ENCODE data around the gene RIMBP3C. TPM values are rescaled to one million over a fixed set of nuclear protein-coding genes. Genes with fewer than 3 reads are reported as not detected.
"Not testable (repeated sequence)": the region's sequence is repeated elsewhere in the genome, so short reads cannot be mapped to it uniquely, and the experiment has no call there.

Gene RIMBP3C
- total RNA-seq, 1 donor from 2014 or later, result 1.4 TPM

DNA sequence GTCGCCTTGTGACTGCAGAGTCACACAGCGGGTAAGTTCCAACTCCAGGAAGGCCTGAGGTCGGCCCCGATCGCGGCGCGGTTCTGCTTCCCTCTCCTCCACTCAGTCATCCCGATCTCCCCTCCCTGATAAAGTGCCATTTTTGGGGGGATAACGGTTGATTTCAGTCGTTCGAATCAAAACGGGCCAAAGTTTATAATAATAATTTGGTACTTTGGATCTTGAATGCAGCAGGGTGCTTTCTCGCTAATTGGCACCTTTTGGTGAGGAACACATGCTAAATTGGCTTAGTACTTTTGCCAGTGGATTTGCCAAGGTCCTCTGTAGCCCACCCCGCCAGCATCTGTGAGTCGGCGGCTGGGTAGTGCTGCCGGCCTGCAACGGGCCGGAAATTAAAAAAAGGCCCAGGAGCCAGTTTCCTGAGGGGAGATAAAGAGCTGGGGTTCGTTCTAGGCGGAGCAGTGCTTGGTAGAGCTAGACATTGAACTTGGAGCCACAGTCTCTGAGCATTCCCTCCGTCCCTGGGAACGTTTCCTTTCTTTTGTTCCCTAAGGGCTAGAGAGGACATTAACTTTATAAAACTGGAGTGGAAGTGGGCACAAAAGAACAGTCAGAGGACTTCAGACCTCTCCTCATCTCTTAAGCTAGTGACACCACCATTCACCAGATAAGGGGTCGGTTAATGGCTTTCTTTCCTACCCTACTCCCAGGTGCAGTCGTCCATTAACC, 17.2 kb upstream of the RIMBP3C start:
- Mint-ChIP-seq H3K27me3 (ENCODE audit: low read depth) (no peaks in the 10 kb centered on the region), H3K36me3 (ENCODE audit: low read depth) (no peaks in the 10 kb centered on the region), H3K4me1 (peaks cover 40% of the 10 kb centered on the region), H3K4me3 (peak overlapping the region; percentile 95), H3K27ac (ENCODE audit: unreplicated experiment) (peak overlapping the region; percentile 98), H3K9me3 (no peaks in the 10 kb centered on the region)
- TF ChIP-seq, protein P1, sequence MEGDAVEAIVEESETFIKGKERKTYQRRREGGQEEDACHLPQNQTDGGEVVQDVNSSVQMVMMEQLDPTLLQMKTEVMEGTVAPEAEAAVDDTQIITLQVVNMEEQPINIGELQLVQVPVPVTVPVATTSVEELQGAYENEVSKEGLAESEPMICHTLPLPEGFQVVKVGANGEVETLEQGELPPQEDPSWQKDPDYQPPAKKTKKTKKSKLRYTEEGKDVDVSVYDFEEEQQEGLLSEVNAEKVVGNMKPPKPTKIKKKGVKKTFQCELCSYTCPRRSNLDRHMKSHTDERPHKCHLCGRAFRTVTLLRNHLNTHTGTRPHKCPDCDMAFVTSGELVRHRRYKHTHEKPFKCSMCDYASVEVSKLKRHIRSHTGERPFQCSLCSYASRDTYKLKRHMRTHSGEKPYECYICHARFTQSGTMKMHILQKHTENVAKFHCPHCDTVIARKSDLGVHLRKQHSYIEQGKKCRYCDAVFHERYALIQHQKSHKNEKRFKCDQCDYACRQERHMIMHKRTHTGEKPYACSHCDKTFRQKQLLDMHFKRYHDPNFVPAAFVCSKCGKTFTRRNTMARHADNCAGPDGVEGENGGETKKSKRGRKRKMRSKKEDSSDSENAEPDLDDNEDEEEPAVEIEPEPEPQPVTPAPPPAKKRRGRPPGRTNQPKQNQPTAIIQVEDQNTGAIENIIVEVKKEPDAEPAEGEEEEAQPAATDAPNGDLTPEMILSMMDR (conservative IDR thresholded peaks at IDR 0.05), result no peak
- DNase-seq (ENCODE audit: low read depth, low spot score), result peak; percentile 25

DNA sequence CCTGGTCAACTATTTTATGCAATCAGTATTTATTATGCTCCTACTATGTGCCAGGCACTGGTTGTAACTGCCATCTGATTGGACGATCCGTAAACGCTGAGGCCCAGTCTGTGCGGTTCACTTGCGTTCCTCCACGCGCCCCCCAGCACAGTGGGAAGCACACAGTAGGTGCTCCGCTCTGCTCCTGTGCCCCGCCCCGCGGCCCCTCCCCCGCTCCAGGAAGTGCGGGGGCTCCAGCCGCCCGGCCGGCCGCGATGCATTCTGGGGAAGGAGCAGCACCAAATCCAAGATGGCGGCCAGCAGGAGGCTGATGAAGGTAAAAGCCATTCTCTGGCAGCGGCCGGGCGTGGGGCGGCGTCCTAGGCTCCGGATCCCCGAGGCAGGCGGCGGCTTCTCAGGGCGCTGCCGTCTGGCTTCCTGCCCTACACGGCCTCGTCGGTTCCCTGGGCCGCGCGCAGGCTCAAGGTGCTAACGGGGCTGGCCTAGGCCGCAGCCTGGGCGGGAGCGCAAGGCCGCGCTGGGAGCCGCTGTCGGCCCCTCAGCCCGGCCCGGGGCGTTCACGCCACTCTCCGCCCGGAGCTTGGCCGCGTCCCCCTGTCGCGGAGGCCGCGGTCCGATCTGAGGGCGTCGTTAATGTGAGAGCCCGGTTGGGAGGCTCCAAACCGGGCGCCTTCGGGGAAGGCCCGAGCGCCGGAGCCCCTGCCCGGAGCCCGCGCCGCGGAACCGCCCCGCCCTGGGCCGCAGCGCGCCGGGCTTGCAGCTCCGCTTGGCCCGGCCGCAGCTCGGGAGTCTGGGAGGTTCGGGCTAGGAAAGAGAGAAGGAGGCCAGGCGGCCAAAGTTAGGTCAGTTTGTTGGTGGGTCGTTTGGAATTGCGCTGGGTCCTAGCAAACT, 16.4 kb upstream of the RIMBP3C start, which contains the start of gene UBE2L3:
Gene UBE2L3, plus strand, starts transcription at position 259 of the 891 bp plus-strand sequence. Its CDS starts 31 bp downstream, at position 290.
- TF ChIP-seq, protein P1 (conservative IDR thresholded peaks at IDR 0.05), result no peak
- Mint-ChIP-seq H3K4me3 (peak within 1 kb of the TSS; percentile 95), H3K27me3 (ENCODE audit: low read depth) (no peaks in the 10 kb centered on the region), H3K36me3 (ENCODE audit: low read depth) (no peaks in the 10 kb centered on the region), H3K27ac (ENCODE audit: unreplicated experiment) (peak within 1 kb of the TSS; percentile 98), H3K4me1 (peaks cover 37% of the 10 kb centered on the region), H3K9me3 (no peaks in the 10 kb centered on the region)
- DNase-seq (ENCODE audit: low read depth, low spot score), result peak; percentile 78

DNA sequence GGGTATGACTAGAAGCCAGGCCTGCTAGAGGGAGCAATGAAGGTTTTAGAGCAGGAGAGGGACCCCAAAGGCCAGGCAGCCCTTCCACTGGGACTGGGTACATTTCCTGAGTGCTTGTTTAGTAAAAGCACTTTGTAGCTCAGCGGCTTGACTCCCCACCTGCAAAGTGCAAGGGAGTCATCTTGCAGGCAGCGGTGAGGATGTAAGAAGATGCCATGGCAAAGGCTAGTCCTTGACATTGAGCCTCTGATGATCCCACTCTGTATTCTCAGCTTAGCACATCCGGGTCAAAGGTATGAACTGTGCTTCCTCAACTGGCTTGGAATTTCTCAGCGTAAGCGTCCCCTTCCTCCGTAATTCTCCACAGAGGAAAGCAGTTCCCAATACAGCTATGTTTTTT, 13.2 kb upstream of the RIMBP3C start:
- TF ChIP-seq, protein P1 (conservative IDR thresholded peaks at IDR 0.05), result no peak
- DNase-seq (ENCODE audit: low read depth, low spot score), result no peak
- H3K4me3 Mint-ChIP-seq, result peak overlapping the region; percentile 52

DNA sequence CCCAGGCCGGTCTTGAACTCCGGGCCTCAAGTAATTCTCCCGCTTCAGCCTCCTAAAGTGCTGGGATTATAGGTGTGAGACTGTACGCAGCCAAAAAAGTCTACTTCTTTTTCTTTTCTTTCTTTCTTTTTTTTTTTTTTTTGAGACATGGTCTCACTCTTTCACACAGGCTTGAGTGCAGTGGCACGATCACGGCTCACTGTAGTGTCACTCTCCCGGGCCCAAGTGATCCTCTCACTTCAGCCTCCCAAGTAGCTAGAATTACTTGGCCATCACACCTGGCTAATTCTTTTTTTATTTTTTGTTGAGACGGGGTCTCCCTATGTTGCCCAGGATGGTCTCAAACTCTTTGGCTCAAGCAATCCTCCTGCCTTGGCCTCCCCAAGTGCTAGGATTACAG, 12.7 kb upstream of the RIMBP3C start:
- Mint-ChIP-seq H3K27ac (ENCODE audit: unreplicated experiment) (no peak overlapping the region), H3K4me3 (peak overlapping the region; percentile 52), H3K36me3 (ENCODE audit: low read depth) (no peaks in the 10 kb centered on the region), H3K4me1 (peaks cover 8% of the 10 kb centered on the region), H3K9me3 (no peaks in the 10 kb centered on the region), H3K27me3 (ENCODE audit: low read depth) (peaks cover 6% of the 10 kb centered on the region)
- DNase-seq (ENCODE audit: low read depth, low spot score), result no peak
- TF ChIP-seq, protein P1 (conservative IDR thresholded peaks at IDR 0.05), result no peak

More for the DNA sequence above, 13.2 kb upstream of the RIMBP3C start:
- Mint-ChIP-seq H3K27ac (ENCODE audit: unreplicated experiment) (no peak overlapping the region), H3K9me3 (no peaks in the 10 kb centered on the region), H3K4me1 (peaks cover 13% of the 10 kb centered on the region), H3K27me3 (ENCODE audit: low read depth) (peaks cover 6% of the 10 kb centered on the region), H3K36me3 (ENCODE audit: low read depth) (no peaks in the 10 kb centered on the region)

DNA sequence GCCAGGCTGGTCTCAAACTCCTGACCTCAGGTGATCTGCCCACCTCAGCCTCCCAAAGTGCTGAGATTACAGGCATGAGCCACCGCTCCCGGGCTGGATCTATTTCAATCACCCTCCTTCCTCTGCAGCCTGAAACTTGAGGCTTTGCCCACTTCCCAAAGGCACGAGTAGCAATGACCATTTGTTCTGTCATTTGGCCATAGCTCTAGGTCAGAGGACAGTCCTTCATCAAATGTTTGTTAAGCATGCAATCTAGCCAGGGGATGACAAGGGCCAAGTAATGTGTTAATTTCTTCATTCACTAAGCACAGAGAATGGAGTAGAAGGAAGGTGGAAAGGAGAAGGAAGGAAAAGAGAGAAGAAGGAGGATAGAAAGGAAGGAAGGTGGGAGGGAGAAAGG, 9.4 kb upstream of the RIMBP3C start:
- H3K4me1 Mint-ChIP-seq; H3K36me3 Mint-ChIP-seq (ENCODE audit: low read depth); H3K9me3 Mint-ChIP-seq; H3K27ac Mint-ChIP-seq (ENCODE audit: unreplicated experiment); H3K27me3 Mint-ChIP-seq (ENCODE audit: low read depth); DNase-seq (ENCODE audit: low read depth, low spot score); H3K4me3 Mint-ChIP-seq: not testable (repeated sequence)

DNA sequence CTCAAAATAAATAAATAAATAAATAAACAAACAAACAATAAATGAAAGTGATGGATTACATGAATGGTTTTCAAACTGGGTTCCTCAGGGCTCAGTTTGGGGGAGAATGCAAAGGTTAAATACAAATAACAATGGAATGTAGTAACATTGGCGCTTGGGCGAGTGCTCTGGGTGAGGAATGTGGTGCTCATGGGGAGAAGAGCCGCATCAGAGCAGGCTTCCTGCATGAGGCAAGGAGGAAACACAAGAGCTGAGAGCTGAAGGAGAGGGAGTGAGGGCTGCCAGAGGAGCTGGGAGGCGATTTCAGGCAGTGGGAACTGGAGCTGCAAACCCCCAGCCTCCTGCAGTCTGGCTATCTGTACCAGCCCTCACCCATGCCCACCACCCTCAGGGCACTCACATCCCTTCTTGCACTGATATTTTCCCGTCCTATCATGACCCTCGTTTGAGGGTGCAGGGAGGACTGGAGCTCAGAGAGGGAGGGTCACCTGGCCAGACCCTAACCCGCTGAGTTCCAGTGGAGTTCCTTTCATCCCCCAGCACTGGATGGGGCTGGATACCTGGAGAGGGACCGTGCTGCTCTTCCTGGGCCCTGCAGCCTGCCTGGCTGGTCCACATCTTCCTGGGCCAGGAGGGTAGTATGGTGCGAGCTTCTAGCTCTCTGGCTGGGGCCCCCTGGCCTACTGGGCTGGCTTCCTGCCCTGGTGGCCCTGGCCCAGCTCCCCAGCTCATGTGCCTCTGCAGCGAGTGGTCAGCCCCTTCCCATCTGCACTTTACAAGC, 8.3 kb upstream of the RIMBP3C start:
- not testable (repeated sequence) for DNase-seq (ENCODE audit: low read depth, low spot score); H3K4me1 Mint-ChIP-seq; H3K27ac Mint-ChIP-seq (ENCODE audit: unreplicated experiment); H3K27me3 Mint-ChIP-seq (ENCODE audit: low read depth); H3K9me3 Mint-ChIP-seq; H3K36me3 Mint-ChIP-seq (ENCODE audit: low read depth); H3K4me3 Mint-ChIP-seq

DNA sequence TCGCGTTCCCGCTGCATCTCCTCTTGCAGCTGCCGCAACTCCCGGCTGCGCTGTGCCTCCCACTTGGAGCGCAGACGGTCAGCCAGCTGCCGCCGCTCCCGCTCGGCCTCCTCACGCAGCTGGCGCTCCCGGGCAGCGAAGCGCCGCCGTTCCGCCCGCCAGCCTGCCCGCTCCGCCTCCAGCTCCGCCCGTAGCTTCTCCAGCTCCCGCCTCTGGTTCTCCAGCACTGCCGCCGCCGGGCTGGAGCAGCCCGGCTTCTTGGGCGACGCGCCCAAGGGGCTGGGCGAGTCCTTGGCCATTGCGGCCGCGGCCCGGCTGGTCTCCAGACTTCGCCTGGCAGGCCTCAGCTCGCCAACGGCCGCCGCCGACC, 598 bp downstream of the RIMBP3C start:
- H3K4me1 Mint-ChIP-seq; H3K27me3 Mint-ChIP-seq (ENCODE audit: low read depth); DNase-seq (ENCODE audit: low read depth, low spot score); H3K4me3 Mint-ChIP-seq; H3K9me3 Mint-ChIP-seq; H3K36me3 Mint-ChIP-seq (ENCODE audit: low read depth); H3K27ac Mint-ChIP-seq (ENCODE audit: unreplicated experiment): not testable (repeated sequence)

DNA sequence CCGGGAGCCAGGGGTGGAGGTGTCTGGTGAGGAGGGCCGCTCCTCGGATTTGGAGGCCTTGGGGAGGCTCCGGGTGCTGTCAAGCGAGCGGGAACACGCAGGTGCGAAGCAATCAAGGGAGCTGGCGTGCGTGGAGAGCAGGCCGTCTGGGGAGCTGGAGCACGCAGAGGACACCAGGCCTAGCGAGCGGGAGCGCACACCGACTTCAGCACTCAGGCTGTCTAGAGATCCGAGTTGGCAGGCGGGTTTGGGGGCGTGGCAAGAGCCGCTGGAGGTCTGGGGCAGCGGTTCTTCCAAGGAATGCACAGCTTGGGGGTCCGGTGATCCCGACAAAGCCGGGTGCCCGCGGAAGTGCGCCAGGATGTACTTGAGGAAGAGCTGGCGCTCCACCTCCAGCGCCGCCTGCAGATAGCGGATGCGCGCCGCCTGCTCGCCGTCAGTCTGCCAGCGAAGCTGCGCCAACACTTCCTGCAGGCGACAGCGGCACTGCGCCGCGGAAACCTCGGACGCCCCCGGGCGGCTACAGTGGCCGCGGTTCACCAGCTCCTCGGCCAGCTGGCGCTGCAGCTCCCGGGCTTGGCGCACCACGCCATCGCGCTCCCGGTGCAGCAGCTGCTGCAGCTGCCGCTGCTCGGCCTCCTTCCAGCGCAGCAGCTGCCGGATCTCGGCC, 1.1 kb downstream of the RIMBP3C start:
- DNase-seq (ENCODE audit: low read depth, low spot score); H3K27ac Mint-ChIP-seq (ENCODE audit: unreplicated experiment); H3K4me3 Mint-ChIP-seq; H3K9me3 Mint-ChIP-seq; H3K4me1 Mint-ChIP-seq; H3K36me3 Mint-ChIP-seq (ENCODE audit: low read depth); H3K27me3 Mint-ChIP-seq (ENCODE audit: low read depth): not testable (repeated sequence)
